ENCODE results near the gene GREB1.

- no peak for TF ChIP-seq FOXK2 (IDR thresholded peaks at IDR 0.05)
- TF ChIP-seq SUZ12 (IDR thresholded peaks at IDR 0.05): no peak
- TF ChIP-seq CTBP1 (IDR thresholded peaks at IDR 0.05; ENCODE audit: borderline replicate concordance): no peak
- no peak for TF ChIP-seq TARDBP (IDR thresholded peaks at IDR 0.05)
- TF ChIP-seq ARNT (IDR thresholded peaks at IDR 0.05): no peak
- TF ChIP-seq FOXA1 (IDR thresholded peaks at IDR 0.05): no peak
- no peak for TF ChIP-seq FOXM1 (IDR thresholded peaks at IDR 0.05; ENCODE audit: borderline replicate concordance)
- no peak for TF ChIP-seq BHLHE40 (IDR thresholded peaks at IDR 0.05; ENCODE audit: borderline replicate concordance)
- TF ChIP-seq PKNOX1 (IDR thresholded peaks at IDR 0.05): no peak
These were observed 105.7 kb downstream of the GREB1 start for GRCh38 chr2:11639503-11639902.

All from HEK293T (cell line).